ENCODE results near the gene TMC6.

DNA sequence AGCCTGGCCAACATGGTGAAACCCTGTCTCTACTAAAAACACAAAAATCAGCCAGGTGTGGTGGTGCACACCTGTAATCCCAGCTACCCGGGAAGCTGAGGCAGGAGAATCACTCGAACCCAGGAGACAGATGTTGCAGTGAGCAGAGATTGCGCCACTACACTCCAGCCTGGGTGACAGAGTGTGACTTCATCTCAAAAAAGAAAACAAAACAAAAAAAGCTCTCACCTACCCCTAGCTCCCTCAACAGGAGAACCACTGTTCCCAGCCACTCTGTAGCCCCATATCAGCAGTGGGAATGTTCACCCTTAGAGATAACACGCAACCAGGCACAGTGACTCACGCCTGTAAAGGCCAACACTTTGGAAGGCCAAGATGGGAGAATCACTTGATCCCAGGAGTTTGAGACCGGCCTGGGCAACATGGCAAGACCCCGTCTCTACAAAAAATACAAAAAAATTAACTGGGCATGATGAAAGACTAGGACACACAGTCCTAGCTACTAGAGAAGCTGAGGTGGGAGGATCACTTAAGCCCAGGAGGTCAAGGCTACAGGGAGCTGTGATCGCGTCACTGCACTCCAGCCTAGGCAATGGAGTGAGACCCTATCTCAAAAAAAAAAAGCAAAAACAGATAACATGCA, 7.4 kb upstream of the TMC6 start:
- TF ChIP-seq, protein P1, sequence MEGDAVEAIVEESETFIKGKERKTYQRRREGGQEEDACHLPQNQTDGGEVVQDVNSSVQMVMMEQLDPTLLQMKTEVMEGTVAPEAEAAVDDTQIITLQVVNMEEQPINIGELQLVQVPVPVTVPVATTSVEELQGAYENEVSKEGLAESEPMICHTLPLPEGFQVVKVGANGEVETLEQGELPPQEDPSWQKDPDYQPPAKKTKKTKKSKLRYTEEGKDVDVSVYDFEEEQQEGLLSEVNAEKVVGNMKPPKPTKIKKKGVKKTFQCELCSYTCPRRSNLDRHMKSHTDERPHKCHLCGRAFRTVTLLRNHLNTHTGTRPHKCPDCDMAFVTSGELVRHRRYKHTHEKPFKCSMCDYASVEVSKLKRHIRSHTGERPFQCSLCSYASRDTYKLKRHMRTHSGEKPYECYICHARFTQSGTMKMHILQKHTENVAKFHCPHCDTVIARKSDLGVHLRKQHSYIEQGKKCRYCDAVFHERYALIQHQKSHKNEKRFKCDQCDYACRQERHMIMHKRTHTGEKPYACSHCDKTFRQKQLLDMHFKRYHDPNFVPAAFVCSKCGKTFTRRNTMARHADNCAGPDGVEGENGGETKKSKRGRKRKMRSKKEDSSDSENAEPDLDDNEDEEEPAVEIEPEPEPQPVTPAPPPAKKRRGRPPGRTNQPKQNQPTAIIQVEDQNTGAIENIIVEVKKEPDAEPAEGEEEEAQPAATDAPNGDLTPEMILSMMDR (IDR thresholded peaks at IDR 0.05), result no peak
- no peak for TF ChIP-seq POLR2AphosphoS5 (IDR thresholded peaks at IDR 0.05; ENCODE audit: low read depth, low read length)
- TF ChIP-seq, protein P2, sequence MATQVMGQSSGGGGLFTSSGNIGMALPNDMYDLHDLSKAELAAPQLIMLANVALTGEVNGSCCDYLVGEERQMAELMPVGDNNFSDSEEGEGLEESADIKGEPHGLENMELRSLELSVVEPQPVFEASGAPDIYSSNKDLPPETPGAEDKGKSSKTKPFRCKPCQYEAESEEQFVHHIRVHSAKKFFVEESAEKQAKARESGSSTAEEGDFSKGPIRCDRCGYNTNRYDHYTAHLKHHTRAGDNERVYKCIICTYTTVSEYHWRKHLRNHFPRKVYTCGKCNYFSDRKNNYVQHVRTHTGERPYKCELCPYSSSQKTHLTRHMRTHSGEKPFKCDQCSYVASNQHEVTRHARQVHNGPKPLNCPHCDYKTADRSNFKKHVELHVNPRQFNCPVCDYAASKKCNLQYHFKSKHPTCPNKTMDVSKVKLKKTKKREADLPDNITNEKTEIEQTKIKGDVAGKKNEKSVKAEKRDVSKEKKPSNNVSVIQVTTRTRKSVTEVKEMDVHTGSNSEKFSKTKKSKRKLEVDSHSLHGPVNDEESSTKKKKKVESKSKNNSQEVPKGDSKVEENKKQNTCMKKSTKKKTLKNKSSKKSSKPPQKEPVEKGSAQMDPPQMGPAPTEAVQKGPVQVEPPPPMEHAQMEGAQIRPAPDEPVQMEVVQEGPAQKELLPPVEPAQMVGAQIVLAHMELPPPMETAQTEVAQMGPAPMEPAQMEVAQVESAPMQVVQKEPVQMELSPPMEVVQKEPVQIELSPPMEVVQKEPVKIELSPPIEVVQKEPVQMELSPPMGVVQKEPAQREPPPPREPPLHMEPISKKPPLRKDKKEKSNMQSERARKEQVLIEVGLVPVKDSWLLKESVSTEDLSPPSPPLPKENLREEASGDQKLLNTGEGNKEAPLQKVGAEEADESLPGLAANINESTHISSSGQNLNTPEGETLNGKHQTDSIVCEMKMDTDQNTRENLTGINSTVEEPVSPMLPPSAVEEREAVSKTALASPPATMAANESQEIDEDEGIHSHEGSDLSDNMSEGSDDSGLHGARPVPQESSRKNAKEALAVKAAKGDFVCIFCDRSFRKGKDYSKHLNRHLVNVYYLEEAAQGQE (IDR thresholded peaks at IDR 0.05; ENCODE audit: insufficient read depth in 1 of 2, low read depth in 2 of 2, low read length in 1 of 2), result no peak
- TF ChIP-seq SIN3A (IDR thresholded peaks at IDR 0.05; ENCODE audit: borderline replicate concordance, insufficient read depth, low read depth, low read length), result no peak
- TF ChIP-seq TCF7L2 (IDR thresholded peaks at IDR 0.05; ENCODE audit: low read depth, low read length), result no peak
